PC-9 (cell line): ENCODE measurements around the gene CXorf38. TPM values are rescaled to one million over a fixed set of nuclear protein-coding genes. Genes with fewer than 3 reads are reported as not detected.
"Not testable (repeated sequence)": the region's sequence is repeated elsewhere in the genome, so short reads cannot be mapped to it uniquely, and the experiment has no call there.

Experiments
- BruUV-seq: library from RNA; stranded (reverse); fragments of 400-500 nt; replicated peaks from 2 replicates; lab custom pipeline; 2021; lab: Mats Ljungman, UMichigan
- CTCF ChIA-PET: fragments of 300-600 bp; sonication (Branson Sonifier 250); formaldehyde crosslinking; loops from one replicate; lab custom pipeline; 2022; ENCODE audit warnings: antibody characterized with exemption; lab: Charles Lee
- POLR2A ChIA-PET: fragments of 300-600 bp; sonication (Branson Sonifier 250); formaldehyde crosslinking; loops from one replicate; lab custom pipeline; 2022; ENCODE audit warnings: antibody characterized with exemption; ENCODE audit not compliant: unreplicated experiment; lab: Charles Lee
- DNase-seq, 2 experiments: peaks; one replicate each; pipeline versions ENCODE4 v3.0.0 to v3.0.0-alpha.2; 2015 to 2022; ENCODE audit warnings: mixed read lengths in 1 of 2
- H2AFZ ChIP-seq: fragments of 200-600 bp; sonication (generic); 2 replicates; pipeline ENCODE4 v1.8.1; 2017; ENCODE audit warnings: antibody characterized with exemption
- H3F3A ChIP-seq: fragments of 200-600 bp; sonication (generic); 2 replicates; pipeline ENCODE4 v1.8.1; 2017; ENCODE audit warnings: antibody characterized with exemption, mild to moderate bottlenecking, low read depth; ENCODE audit not compliant: insufficient read depth
- H3K27ac ChIP-seq: fragments of 200-600 bp; sonication (generic); 2 replicates; pipeline ENCODE4 v1.6.1; 2016; ENCODE audit warnings: mixed run types
- H3K27me3 ChIP-seq: fragments of 200-600 bp; sonication (generic); 2 replicates; pipeline ENCODE4 v1.6.1; 2016; ENCODE audit warnings: low read depth, mixed run types; ENCODE audit not compliant: insufficient read depth
- H3K36me3 ChIP-seq: fragments of 200-600 bp; sonication (generic); 2 replicates; pipeline ENCODE4 v1.6.1; 2016; ENCODE audit warnings: low read depth, mixed run types
- H3K4me1 ChIP-seq: fragments of 200-600 bp; sonication (generic); replicated peaks from 2 replicates; pipeline ENCODE4 v1.6.1; 2016; ENCODE audit warnings: mixed run types; ENCODE audit not compliant: insufficient read depth
- H3K4me2 ChIP-seq: fragments of 200-600 bp; sonication (generic); 2 replicates; pipeline ENCODE4 v1.6.1; 2017; ENCODE audit warnings: mixed run types
- H3K4me3 ChIP-seq: fragments of 200-600 bp; sonication (generic); 2 replicates; pipeline ENCODE4 v1.6.1; 2016; ENCODE audit warnings: mixed run types
- H3K79me2 ChIP-seq: fragments of 200-600 bp; sonication (generic); 2 replicates; pipeline ENCODE4 v1.6.1; 2017; ENCODE audit warnings: low read depth, mixed run types
- H3K9me2 ChIP-seq: fragments of 200-600 bp; sonication (generic); 2 replicates; pipeline ENCODE4 v1.8.1; 2017; ENCODE audit warnings: mild to moderate bottlenecking; ENCODE audit not compliant: insufficient read depth
- H3K9me3 ChIP-seq: fragments of 200-600 bp; sonication (generic); 2 replicates; pipeline ENCODE4 v1.8.1; 2016; ENCODE audit warnings: low read depth; ENCODE audit not compliant: insufficient read depth
- H4K20me1 ChIP-seq: fragments of 200-600 bp; sonication (generic); 2 replicates; pipeline ENCODE4 v1.8.1; 2017; ENCODE audit not compliant: insufficient read depth
- CTCF ChIP-seq: fragments of 200-600 bp; sonication (generic); conservative IDR thresholded peaks from 2 replicates; pipeline ENCODE4 v1.6.1; 2017; ENCODE audit warnings: mixed run types, antibody characterized with exemption, mild to moderate bottlenecking, moderate library complexity
- EZH2 ChIP-seq: fragments of 200-600 bp; sonication (generic); IDR thresholded peaks from 2 replicates; pipeline ENCODE4 v1.8.0; 2017; ENCODE audit warnings: antibody characterized with exemption, low read depth
- intact Hi-C: fragments of 100-400 bp; cut with micrococcal nuclease; formaldehyde crosslinking; loops from one replicate; pipeline ENCODE4 v1.10.0; 2022; ENCODE audit not compliant: unreplicated experiment
- total RNA-seq: library from RNA; stranded (reverse); gene quantifications from 2 replicates; pipeline ENCODE4 v1.2.3, GENCODE V29; 2021

CXorf38 gene
- total RNA-seq, 1 experiment from 2014 or later = 5.3 TPM

GRCh38 chrX:40582811-40583210 lies 64.5 kb downstream of the CXorf38 start:
- POLR2A ChIA-PET = no interaction called here

GRCh38 chrX:40582178-40582577 lies 65.2 kb downstream of the CXorf38 start:
- H3K9me3 ChIP-seq, POLR2A ChIA-PET, DNase-seq, BruUV-seq, H3K36me3 ChIP-seq, intact Hi-C loops, H3K27ac ChIP-seq, H3K9me2 ChIP-seq, H2AFZ ChIP-seq, H3K4me3 ChIP-seq, CTCF ChIA-PET, H3F3A ChIP-seq, H3K27me3 ChIP-seq, H3K4me1 ChIP-seq, H3K79me2 ChIP-seq, H4K20me1 ChIP-seq: not testable (repeated sequence)
- peak overlapping the region; percentile 69 for H3K4me2 ChIP-seq

More at GRCh38 chrX:40582811-40583210, 64.5 kb downstream of the CXorf38 start:
- no peaks in the 10 kb centered on the region for H3K36me3 ChIP-seq
- H3K9me2 ChIP-seq = no peaks in the 10 kb centered on the region
- no peaks in the 10 kb centered on the region for H3K9me3 ChIP-seq
- intact Hi-C loops = no loop called here
- no peaks in the 10 kb centered on the region for H4K20me1 ChIP-seq
- no peak overlapping the region for H3K4me3 ChIP-seq
- no peak overlapping the region for H2AFZ ChIP-seq
- 0 out of 2 replicates have a peak, but pooled peaks cover 6% of the 10 kb centered on the region for H3K79me2 ChIP-seq
- CTCF ChIA-PET = no interaction called here
- H3F3A ChIP-seq = no peaks in the 10 kb centered on the region
- no peak for TF ChIP-seq EZH2
- no peak for TF ChIP-seq CTCF
- no TSS peak for BruUV-seq
- no peak overlapping the region for H3K27ac ChIP-seq
- no peak overlapping the region for H3K4me2 ChIP-seq
- no peaks in the 10 kb centered on the region for H3K27me3 ChIP-seq
- no peak for DNase-seq
- H3K4me1 ChIP-seq = no peaks in the 10 kb centered on the region

- no peaks in the 10 kb centered on the region for H3K9me2 ChIP-seq
- H2AFZ ChIP-seq = peak overlapping the region; percentile 27; the same call in 1 of the 2 replicates
- BruUV-seq = no TSS peak
- no peak overlapping the region for H3K27ac ChIP-seq
- H3K4me2 ChIP-seq = peak overlapping the region; percentile 69
- POLR2A ChIA-PET = no interaction called here
- H3K79me2 ChIP-seq = 0 out of 2 replicates have a peak, but pooled peaks cover 6% of the 10 kb centered on the region
- DNase-seq = peak in 1 of 2 experiments; percentile 33
- no peaks in the 10 kb centered on the region for H4K20me1 ChIP-seq
- CTCF ChIA-PET = no interaction called here
- no peaks in the 10 kb centered on the region for H3K36me3 ChIP-seq
- no peaks in the 10 kb centered on the region for H3K27me3 ChIP-seq
- no peaks in the 10 kb centered on the region for H3K4me1 ChIP-seq
- no peak for TF ChIP-seq CTCF
- TF ChIP-seq EZH2 = no peak
- no peaks in the 10 kb centered on the region for H3K9me3 ChIP-seq
- H3F3A ChIP-seq = no peaks in the 10 kb centered on the region
- peak overlapping the region; percentile 57; the same call in 1 of the 2 replicates for H3K4me3 ChIP-seq
- intact Hi-C loops = no loop called here
Measured at GRCh38 chrX:40581336-40581920, 65.9 kb downstream of the CXorf38 start.
